Glutamatergic neuron (in vitro differentiated cells): Measurements from ENCODE around the gene FGD4. TPM values are rescaled to one million over a fixed set of nuclear protein-coding genes. Genes with fewer than 3 reads are reported as not detected.

Experiments used
- DNase-seq: peaks from one replicate; pipeline ENCODE4 v3.0.0; 2022
- H3K27ac Mint-ChIP-seq: one replicate; pipeline ENCODE4 v1.8.0; 2020; ENCODE audit warnings: mild to moderate bottlenecking, mixed read lengths, inconsistent platforms; ENCODE audit not compliant: unreplicated experiment
- H3K27me3 Mint-ChIP-seq: one replicate; pipeline ENCODE4 v1.8.0; 2020; ENCODE audit warnings: mild to moderate bottlenecking, moderate library complexity, mixed read lengths, inconsistent platforms; ENCODE audit not compliant: unreplicated experiment
- H3K36me3 Mint-ChIP-seq: one replicate; pipeline ENCODE4 v1.8.0; 2020; ENCODE audit warnings: mild to moderate bottlenecking, mixed read lengths, inconsistent platforms; ENCODE audit not compliant: unreplicated experiment
- H3K4me1 Mint-ChIP-seq: one replicate; pipeline ENCODE4 v1.8.0; 2020; ENCODE audit warnings: mild to moderate bottlenecking, low read depth, mixed read lengths, inconsistent platforms; ENCODE audit not compliant: unreplicated experiment
- H3K4me3 Mint-ChIP-seq: one replicate; pipeline ENCODE4 v1.8.0; 2020; ENCODE audit warnings: mild to moderate bottlenecking, mixed read lengths, inconsistent platforms; ENCODE audit not compliant: unreplicated experiment
- H3K9me3 Mint-ChIP-seq: one replicate; pipeline ENCODE4 v1.8.0; 2020; ENCODE audit warnings: mild to moderate bottlenecking, moderate library complexity, mixed read lengths, inconsistent platforms; ENCODE audit not compliant: unreplicated experiment
- CTCF ChIP-seq: fragments of 200-600 bp; sonication (generic); IDR thresholded peaks from one replicate; pipeline ENCODE4 v1.5.0; 2021; ENCODE audit not compliant: partially characterized antibody, unreplicated experiment
- total RNA-seq: library from RNA; stranded (reverse); fragmentation: NEBNext Ultra II Directional; extraction: Animal tissue kit (Norgen Biotek cat#: 25700); gene quantifications from one replicate; pipeline ENCODE4 v1.2.1, GENCODE V29; 2021; ENCODE audit not compliant: unreplicated experiment

FGD4 gene
- total RNA-seq, 1 donor from 2014 or later = 105 TPM

GRCh38 chr12:32402170-32402569 lies 2.8 kb downstream of the FGD4 start:
- no peak overlapping the region for H3K27ac Mint-ChIP-seq
- H3K36me3 Mint-ChIP-seq = no peaks in the 10 kb centered on the region
- DNase-seq = no peak
- H3K9me3 Mint-ChIP-seq = no peaks in the 10 kb centered on the region
- no peak for TF ChIP-seq CTCF
- H3K4me3 Mint-ChIP-seq = no peak overlapping the region
- H3K27me3 Mint-ChIP-seq = no peaks in the 10 kb centered on the region
- H3K4me1 Mint-ChIP-seq = no peaks in the 10 kb centered on the region

- Mint-ChIP-seq H3K36me3 (no peaks in the 10 kb centered on the region), H3K27me3 (no peaks in the 10 kb centered on the region), H3K4me3 (no peak overlapping the region), H3K9me3 (no peaks in the 10 kb centered on the region), H3K4me1 (no peaks in the 10 kb centered on the region), H3K27ac (no peak overlapping the region)
- no peak for TF ChIP-seq CTCF
- no peak for DNase-seq
Measured at GRCh38 chr12:32402946-32403345, 3.6 kb downstream of the FGD4 start.

GRCh38 chr12:32407795-32408194 lies 8.4 kb downstream of the FGD4 start:
- Mint-ChIP-seq H3K4me1 (no peaks in the 10 kb centered on the region), H3K4me3 (no peak overlapping the region), H3K36me3 (no peaks in the 10 kb centered on the region), H3K9me3 (peaks cover 3% of the 10 kb centered on the region), H3K27ac (no peak overlapping the region), H3K27me3 (no peaks in the 10 kb centered on the region)
- DNase-seq = no peak
- no peak for TF ChIP-seq CTCF

- H3K27ac Mint-ChIP-seq = no peak overlapping the region
- no peak for DNase-seq
- H3K27me3 Mint-ChIP-seq = peaks cover 6% of the 10 kb centered on the region
- H3K4me1 Mint-ChIP-seq = peaks cover 6% of the 10 kb centered on the region
- no peak overlapping the region for H3K4me3 Mint-ChIP-seq
- H3K9me3 Mint-ChIP-seq = peaks cover 6% of the 10 kb centered on the region
- H3K36me3 Mint-ChIP-seq = no peaks in the 10 kb centered on the region
- no peak for TF ChIP-seq CTCF
Measured at GRCh38 chr12:32413412-32413811, 14.1 kb downstream of the FGD4 start.

- Mint-ChIP-seq H3K4me3 (no peak overlapping the region), H3K27me3 (peaks cover 10% of the 10 kb centered on the region), H3K9me3 (peaks cover 3% of the 10 kb centered on the region), H3K27ac (no peak overlapping the region), H3K36me3 (peaks cover 5% of the 10 kb centered on the region), H3K4me1 (peaks cover 8% of the 10 kb centered on the region)
- TF ChIP-seq CTCF = no peak
- no peak for DNase-seq
Measured at GRCh38 chr12:32418221-32418620, 18.9 kb downstream of the FGD4 start.
